ENCODE measurements around the gene CENPT. TPM values are rescaled to one million over a fixed set of nuclear protein-coding genes. Genes with fewer than 3 reads are reported as not detected.

The CENPT gene
- polyA plus RNA-seq, 1 donor from 2014 or later = 13.4 TPM

DNA sequence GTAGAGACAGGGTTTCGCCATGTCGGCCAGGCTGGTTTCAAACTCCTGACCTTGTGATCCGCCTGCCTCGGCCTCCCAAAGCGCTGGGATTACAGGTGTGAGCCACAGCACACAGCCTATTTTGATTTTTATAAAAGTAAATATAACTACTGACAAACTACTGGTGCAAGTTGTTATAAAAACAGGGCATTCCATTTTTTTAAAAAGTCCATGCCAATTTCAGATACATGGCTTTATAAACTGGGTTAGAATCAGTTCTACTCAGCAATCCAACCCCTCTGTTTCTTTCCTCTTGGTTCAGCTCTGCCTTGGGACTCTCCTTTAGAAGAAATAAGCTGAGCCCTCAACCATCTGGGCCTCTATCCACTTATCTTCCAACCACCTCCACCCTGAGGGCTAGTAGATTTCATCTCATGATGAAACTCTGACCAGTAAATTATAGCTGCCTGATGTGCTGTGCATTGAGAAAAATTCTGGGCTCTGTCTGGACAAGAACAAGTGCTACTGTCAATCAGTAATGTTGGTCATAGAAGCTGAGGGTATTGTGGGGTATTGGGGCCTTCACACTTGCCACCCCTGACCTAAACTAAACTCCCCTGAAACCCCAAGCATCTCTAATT, 51.3 kb downstream of the CENPT start:
- peak overlapping the region in 1 of 3 donors; percentile 26 for H3K27ac Mint-ChIP-seq
- H3K4me3 Mint-ChIP-seq = no peak overlapping the region
- H3K9me3 Mint-ChIP-seq = no peaks in the 10 kb centered on the region
- H3K27me3 Mint-ChIP-seq = no peaks in the 10 kb centered on the region
- peaks cover 7% of the 10 kb centered on the region for H3K36me3 Mint-ChIP-seq
- H3K4me1 Mint-ChIP-seq = peaks cover 19 to 32% (median 20%) of the 10 kb centered on the region in 3 donors

GRCh38 chr16:67790071-67790470, 57.4 kb downstream of the CENPT start:
- Mint-ChIP-seq H3K36me3 (no peaks in the 10 kb centered on the region), H3K27me3 (no peaks in the 10 kb centered on the region), H3K4me3 (peak overlapping the region in 1 of 4 donors; percentile 44), H3K9me3 (no peaks in the 10 kb centered on the region), H3K4me1 (peaks cover 11 to 23% (median 22%) of the 10 kb centered on the region in 3 donors), H3K27ac (no peak overlapping the region)

- Mint-ChIP-seq H3K27ac (peak overlapping the region in 1 of 3 donors; percentile 23), H3K36me3 (peaks cover 3% of the 10 kb centered on the region), H3K27me3 (no peaks in the 10 kb centered on the region), H3K4me3 (peak overlapping the region in 1 of 4 donors; percentile 87), H3K4me1 (peaks cover 13 to 23% (median 21%) of the 10 kb centered on the region in 3 donors), H3K9me3 (no peaks in the 10 kb centered on the region)
Measured at GRCh38 chr16:67786491-67786890, 61.0 kb downstream of the CENPT start.

DNA sequence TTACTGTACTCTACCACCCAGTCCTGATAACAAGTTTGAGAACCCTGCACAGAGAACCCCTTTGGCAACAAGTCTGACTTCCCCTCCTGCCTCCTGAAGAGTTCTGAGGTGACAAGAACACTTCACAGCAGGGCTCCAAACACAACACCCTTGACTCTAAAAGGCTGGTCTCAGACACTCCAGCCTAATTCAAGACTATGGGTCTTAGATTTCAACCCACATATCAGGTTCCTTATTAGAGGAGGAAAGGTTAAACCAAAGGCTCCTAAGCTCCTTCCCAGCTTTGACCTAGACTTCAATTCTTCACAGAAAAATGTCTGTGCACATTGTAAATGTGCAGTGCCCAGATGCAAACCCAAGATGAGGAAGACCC, 64.2 kb downstream of the CENPT start:
- H3K27ac Mint-ChIP-seq = no peak overlapping the region
- H3K4me3 Mint-ChIP-seq = no peak overlapping the region
- H3K36me3 Mint-ChIP-seq = peaks cover 3% of the 10 kb centered on the region
- H3K4me1 Mint-ChIP-seq = peaks cover 25 to 29% (median 25%) of the 10 kb centered on the region in 3 donors
- H3K9me3 Mint-ChIP-seq = no peaks in the 10 kb centered on the region
- no peaks in the 10 kb centered on the region for H3K27me3 Mint-ChIP-seq

GRCh38 chr16:67782567-67783352, 64.7 kb downstream of the CENPT start:
- H3K36me3 Mint-ChIP-seq = peaks cover 3% of the 10 kb centered on the region
- H3K9me3 Mint-ChIP-seq = no peaks in the 10 kb centered on the region
- no peak overlapping the region for H3K27ac Mint-ChIP-seq
- H3K4me3 Mint-ChIP-seq = no peak overlapping the region
- no peaks in the 10 kb centered on the region for H3K27me3 Mint-ChIP-seq
- peaks cover 25 to 29% (median 26%) of the 10 kb centered on the region in 3 donors for H3K4me1 Mint-ChIP-seq

GRCh38 chr16:67781565-67781921, 66.0 kb downstream of the CENPT start:
- Mint-ChIP-seq H3K27me3 (no peaks in the 10 kb centered on the region), H3K36me3 (peaks cover 5% of the 10 kb centered on the region), H3K9me3 (no peaks in the 10 kb centered on the region), H3K4me1 (peaks cover 21 to 25% (median 23%) of the 10 kb centered on the region in 3 donors), H3K4me3 (no peak overlapping the region), H3K27ac (peak overlapping the region in 1 of 3 donors; percentile 86)

GRCh38 chr16:67780847-67781564, 66.5 kb downstream of the CENPT start:
- Mint-ChIP-seq H3K4me3 (no peak overlapping the region), H3K27me3 (no peaks in the 10 kb centered on the region), H3K9me3 (no peaks in the 10 kb centered on the region), H3K4me1 (peaks cover 17 to 21% (median 20%) of the 10 kb centered on the region in 3 donors), H3K27ac (peak overlapping the region in 1 of 3 donors; percentile 86), H3K36me3 (peaks cover 5% of the 10 kb centered on the region)

GRCh38 chr16:67779256-67780014, 68.1 kb downstream of the CENPT start:
- no peaks in the 10 kb centered on the region for H3K27me3 Mint-ChIP-seq
- no peak overlapping the region for H3K4me3 Mint-ChIP-seq
- peaks cover 19 to 25% (median 21%) of the 10 kb centered on the region in 3 donors for H3K4me1 Mint-ChIP-seq

More at GRCh38 chr16:67779256-67780014, 68.1 kb downstream of the CENPT start:
- H3K36me3 Mint-ChIP-seq = peaks cover 7% of the 10 kb centered on the region
- no peaks in the 10 kb centered on the region for H3K9me3 Mint-ChIP-seq
- H3K27ac Mint-ChIP-seq = peak overlapping the region in 2 of 3 donors; percentile 33 to 39

Other genes with a start within 250 kb of the CENPT start
- gene CARMIL2, start 202.5 kb downstream of the CENPT start, polyA plus RNA-seq = 14.5 TPM
- 48.6 TPM for gene ACD, start 187.4 kb downstream of the CENPT start, polyA plus RNA-seq
- 18.5 TPM for gene PARD6A, start 186.7 kb downstream of the CENPT start, polyA plus RNA-seq
- gene ENKD1, start 180.9 kb downstream of the CENPT start, polyA plus RNA-seq = 1.8 TPM
- gene C16orf86, start 180.9 kb downstream of the CENPT start, polyA plus RNA-seq = 8.2 TPM
- 13.4 TPM for gene GFOD2, start 128.4 kb downstream of the CENPT start, polyA plus RNA-seq
- 10.9 TPM for gene RANBP10, start 41.1 kb downstream of the CENPT start, polyA plus RNA-seq
- not detected for gene TSNAXIP1, start 40.8 kb downstream of the CENPT start, polyA plus RNA-seq
- gene THAP11, start 5.4 kb downstream of the CENPT start, polyA plus RNA-seq = 101 TPM
- gene NUTF2, start 760 bp downstream of the CENPT start, polyA plus RNA-seq = 111 TPM
- 18.6 TPM for gene EDC4, start 25.4 kb upstream of the CENPT start, polyA plus RNA-seq
- gene NRN1L, start 37.2 kb upstream of the CENPT start, polyA plus RNA-seq = 0.95 TPM
- gene PSKH1, start 45.6 kb upstream of the CENPT start, polyA plus RNA-seq = 22.4 TPM
- 2.1 TPM for gene CTRL, start 84.2 kb upstream of the CENPT start, polyA plus RNA-seq
- gene PSMB10, start 89.2 kb upstream of the CENPT start, polyA plus RNA-seq = 510 TPM
- gene LCAT, start 96.4 kb upstream of the CENPT start, polyA plus RNA-seq = 0.81 TPM
- gene SLC12A4, start 120.9 kb upstream of the CENPT start, polyA plus RNA-seq = 3.9 TPM
- not detected for gene DPEP3, start 132.8 kb upstream of the CENPT start, polyA plus RNA-seq
- 45.3 TPM for gene DPEP2, start 151.8 kb upstream of the CENPT start, polyA plus RNA-seq
- not detected for gene DPEP2NB, start 168.2 kb upstream of the CENPT start, polyA plus RNA-seq
- 35.8 TPM for gene DDX28, start 175.5 kb upstream of the CENPT start, polyA plus RNA-seq
- gene DUS2, start 175.6 kb upstream of the CENPT start, polyA plus RNA-seq = 68.3 TPM
- gene NFATC3, start 237.7 kb upstream of the CENPT start, polyA plus RNA-seq = 47.2 TPM